GM12878 (cell line): Measurements from ENCODE around the gene SSNA1. TPM values are rescaled to one million over a fixed set of nuclear protein-coding genes. Genes with fewer than 3 reads are reported as not detected.

Experiments used
- ASH2L ChIP-seq: fragments of 300-600, 200-600 bp; sonication (generic); IDR thresholded peaks from 2 replicates; pipeline ENCODE4 v1.6.1; 2017; ENCODE audit warnings: low read depth, mild to moderate bottlenecking, borderline replicate concordance
- BCL11A ChIP-seq: IDR thresholded peaks from 2 replicates; pipeline ENCODE4 v1.6.1; 2011; ENCODE audit warnings: low read depth, low read length
- BHLHE40 ChIP-seq, 2 experiments: fragments of 450-650 bp in 1 of 2; IDR thresholded peaks; 2 replicates each; pipeline ENCODE4 v1.6.1; 2011 to 2017; ENCODE audit warnings: low read depth in 2 of 2, borderline replicate concordance in 1 of 2, improper control_type of control experiment in 1 of 2, low read length in 1 of 2, mild to moderate bottlenecking in 1 of 2
- BMI1 ChIP-seq: fragments of 450-650 bp; IDR thresholded peaks from 2 replicates; pipeline ENCODE4 v1.6.1; 2016; ENCODE audit warnings: mild to moderate bottlenecking, moderate library complexity, borderline replicate concordance
- CREB1 ChIP-seq: IDR thresholded peaks from 2 replicates; pipeline ENCODE4 v1.6.1; 2012; ENCODE audit warnings: low read depth, mild to moderate bottlenecking, inconsistent platforms
- DPF2 ChIP-seq: fragments of 450-650 bp; IDR thresholded peaks from 2 replicates; pipeline ENCODE4 v1.6.1; 2017; ENCODE audit warnings: mild to moderate bottlenecking
- EED ChIP-seq: sonication (generic); IDR thresholded peaks from 2 replicates; pipeline ENCODE4 v1.6.1; 2016; ENCODE audit warnings: antibody characterized with exemption, low read depth
- ESRRA ChIP-seq: IDR thresholded peaks from 2 replicates; pipeline ENCODE4 v1.6.1; 2012; ENCODE audit warnings: mild to moderate bottlenecking, low read length, improper control_type of control experiment
- FOXM1 ChIP-seq: IDR thresholded peaks from 2 replicates; pipeline ENCODE4 v1.6.1; 2012; ENCODE audit warnings: low read depth, mild to moderate bottlenecking, inconsistent platforms, low read length, moderate library complexity
- GABPA ChIP-seq: IDR thresholded peaks from 2 replicates; pipeline ENCODE4 v1.6.1; 2014; ENCODE audit warnings: antibody characterized with exemption, low read depth, mild to moderate bottlenecking, inconsistent platforms
- JUNB ChIP-seq: IDR thresholded peaks from 2 replicates; pipeline ENCODE4 v1.6.1; 2016; ENCODE audit warnings: antibody characterized with exemption, mild to moderate bottlenecking
- KAT2A ChIP-seq: conservative IDR thresholded peaks from 2 replicates; pipeline ENCODE4 v1.6.1; 2011; ENCODE audit warnings: low read depth, low read length; ENCODE audit not compliant: control insufficient read depth
- MAX ChIP-seq: IDR thresholded peaks from 2 replicates; pipeline ENCODE4 v1.6.1; 2012; ENCODE audit warnings: low read depth, low read length, improper control_type of control experiment
- MEF2A ChIP-seq: IDR thresholded peaks from 2 replicates; pipeline ENCODE4 v1.6.1; 2011; ENCODE audit warnings: low read depth, mild to moderate bottlenecking, low read length, moderate library complexity; ENCODE audit not compliant: insufficient read depth
- MTA2 ChIP-seq: fragments of 450-650 bp; IDR thresholded peaks from 2 replicates; pipeline ENCODE4 v1.6.1; 2016; ENCODE audit warnings: low read depth, mild to moderate bottlenecking, moderate library complexity
- NFYA ChIP-seq: IDR thresholded peaks from 2 replicates; pipeline ENCODE4 v1.6.1; 2011; ENCODE audit warnings: low read depth, mild to moderate bottlenecking, low read length, improper control_type of control experiment, borderline replicate concordance
- NR2C1 ChIP-seq: fragments of 450-650 bp; IDR thresholded peaks from 2 replicates; pipeline ENCODE4 v1.6.1; 2017; ENCODE audit warnings: antibody characterized with exemption, mild to moderate bottlenecking, moderate library complexity
- POLR2AphosphoS5 ChIP-seq: IDR thresholded peaks from 2 replicates; pipeline ENCODE4 v1.6.1; 2011; ENCODE audit warnings: mild to moderate bottlenecking, low read length, inconsistent platforms
- RAD51 ChIP-seq: fragments of 450-650 bp; IDR thresholded peaks from 2 replicates; pipeline ENCODE4 v1.6.1; 2016; ENCODE audit warnings: moderate library complexity, mild to moderate bottlenecking, inconsistent platforms
- REST ChIP-seq: IDR thresholded peaks from 2 replicates; pipeline ENCODE4 v1.6.1; 2012; ENCODE audit warnings: mild to moderate bottlenecking, low read depth, low read length
- RUNX3 ChIP-seq: IDR thresholded peaks from 2 replicates; pipeline ENCODE4 v1.6.1; 2012; ENCODE audit warnings: low read length, inconsistent platforms
- SMARCA5 ChIP-seq: fragments of 450-650 bp; IDR thresholded peaks from 2 replicates; pipeline ENCODE4 v1.6.1; 2017; ENCODE audit warnings: mild to moderate bottlenecking
- SRF ChIP-seq, 2 experiments: IDR thresholded peaks; 2 replicates each; pipeline ENCODE4 v1.6.1; 2011; ENCODE audit warnings: low read depth in 2 of 2, low read length in 2 of 2, mild to moderate bottlenecking in 1 of 2, moderate library complexity in 1 of 2
- STAT1 ChIP-seq: fragments of 450-650 bp; conservative IDR thresholded peaks from 2 replicates; pipeline ENCODE4 v1.6.1; 2014; ENCODE audit warnings: antibody characterized with exemption, mild to moderate bottlenecking
- ZSCAN29 ChIP-seq: fragments of 450-650 bp; IDR thresholded peaks from 2 replicates; pipeline ENCODE4 v1.6.1; 2017; ENCODE audit warnings: mild to moderate bottlenecking, moderate library complexity
- polyA plus RNA-seq, 11 experiments: library from polyadenylated mRNA; depleted of rRNA in 4 of 11; unstranded in 6 of 11; stranded (reverse) in 5 of 11; fragments of >200 nt; fragmentation: Nextera tagmentation in 4 of 11; fragmentation: Illumina TruSeq in 1 of 11; extraction: Ambion mirVana in 4 of 11; extraction: Trizol in 1 of 11; gene quantifications; 1 replicate in 1 of 11; 2 replicates in 10 of 11; pipeline versions ENCODE4 v1.2.1 to v1.2.3, GENCODE V29; 2011 to 2016; ENCODE audit warnings: inconsistent platforms in 2 of 11, missing spikeins in 2 of 11, low read depth in 1 of 11
- total RNA-seq, 4 experiments: library from RNA; depleted of rRNA in 3 of 4; stranded (reverse); fragments of >200 nt in 3 of 4; fragmentation: Illumina TruSeq in 1 of 4; extraction: Trizol in 1 of 4; gene quantifications; 2 replicates each; pipeline versions ENCODE4 v1.2.1 to v1.2.3, GENCODE V29; 2013 to 2021
- TF ChIP-seq, protein P1 (sequence below): fragments of 450-650 bp; IDR thresholded peaks from 2 replicates; pipeline ENCODE4 v1.6.1; 2018; ENCODE audit warnings: mild to moderate bottlenecking, low read depth, moderate library complexity; ENCODE audit not compliant: partially characterized antibody

Gene SSNA1
- total and polyA plus RNA-seq, 10 of the 15 experiments (the other 5 are each of a cell fraction or from before 2014, with no cell fraction given) = 0.63 to 139 (median 78.0) TPM

DNA sequence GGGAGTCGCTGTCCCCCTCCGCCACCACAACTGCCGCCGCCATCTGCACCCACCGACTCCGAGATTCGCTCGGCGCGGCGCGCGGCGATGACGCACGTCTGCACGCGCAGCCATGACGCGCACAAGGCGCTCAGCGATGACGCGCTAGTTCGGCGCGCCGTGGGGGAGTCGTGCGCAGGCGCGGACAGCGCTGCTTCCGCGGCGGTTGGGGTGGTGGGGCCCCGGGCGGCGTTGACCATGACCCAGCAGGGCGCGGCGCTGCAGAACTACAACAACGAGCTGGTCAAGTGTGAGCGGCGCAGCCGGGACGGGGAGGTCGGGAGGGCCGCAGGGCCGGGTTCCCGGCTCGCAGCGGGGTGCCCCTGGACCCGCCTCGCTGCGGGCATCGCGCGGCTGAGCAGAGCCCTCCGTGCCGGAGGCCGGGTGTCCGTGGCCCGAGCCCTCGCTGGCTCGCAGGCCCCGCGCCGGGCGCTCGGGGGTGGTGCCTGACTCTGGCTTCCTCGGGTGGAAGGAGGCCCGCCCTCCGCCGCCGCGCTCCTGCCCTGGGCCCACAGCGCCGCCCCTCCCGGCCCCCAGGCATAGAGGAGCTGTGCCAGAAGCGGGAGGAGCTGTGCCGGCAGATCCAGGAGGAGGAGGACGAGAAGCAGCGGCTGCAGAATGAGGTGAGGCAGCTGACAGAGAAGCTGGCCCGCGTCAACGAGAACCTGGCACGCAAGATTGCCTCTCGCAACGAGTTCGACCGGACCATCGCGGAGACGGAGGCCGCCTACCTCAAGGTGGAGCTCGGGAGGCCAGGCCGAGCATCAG lies at the start of gene SSNA1, which contains the start of gene ANAPC2 (continued):
- TF ChIP-seq, protein P1, sequence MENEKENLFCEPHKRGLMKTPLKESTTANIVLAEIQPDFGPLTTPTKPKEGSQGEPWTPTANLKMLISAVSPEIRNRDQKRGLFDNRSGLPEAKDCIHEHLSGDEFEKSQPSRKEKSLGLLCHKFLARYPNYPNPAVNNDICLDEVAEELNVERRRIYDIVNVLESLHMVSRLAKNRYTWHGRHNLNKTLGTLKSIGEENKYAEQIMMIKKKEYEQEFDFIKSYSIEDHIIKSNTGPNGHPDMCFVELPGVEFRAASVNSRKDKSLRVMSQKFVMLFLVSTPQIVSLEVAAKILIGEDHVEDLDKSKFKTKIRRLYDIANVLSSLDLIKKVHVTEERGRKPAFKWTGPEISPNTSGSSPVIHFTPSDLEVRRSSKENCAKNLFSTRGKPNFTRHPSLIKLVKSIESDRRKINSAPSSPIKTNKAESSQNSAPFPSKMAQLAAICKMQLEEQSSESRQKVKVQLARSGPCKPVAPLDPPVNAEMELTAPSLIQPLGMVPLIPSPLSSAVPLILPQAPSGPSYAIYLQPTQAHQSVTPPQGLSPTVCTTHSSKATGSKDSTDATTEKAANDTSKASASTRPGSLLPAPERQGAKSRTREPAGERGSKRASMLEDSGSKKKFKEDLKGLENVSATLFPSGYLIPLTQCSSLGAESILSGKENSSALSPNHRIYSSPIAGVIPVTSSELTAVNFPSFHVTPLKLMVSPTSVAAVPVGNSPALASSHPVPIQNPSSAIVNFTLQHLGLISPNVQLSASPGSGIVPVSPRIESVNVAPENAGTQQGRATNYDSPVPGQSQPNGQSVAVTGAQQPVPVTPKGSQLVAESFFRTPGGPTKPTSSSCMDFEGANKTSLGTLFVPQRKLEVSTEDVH = no peak
- TF ChIP-seq POLR2AphosphoS5 (peak; percentile 82; the same call in 1 of the 2 replicates), STAT1 (peak; percentile 94; the same call in 1 of the 2 replicates), ESRRA (peak; percentile 83; the same call in 1 of the 2 replicates), BMI1 (no peak), KAT2A (no peak), EED (no peak), BCL11A (no peak), MTA2 (no peak), CREB1 (peak; percentile 100), ASH2L (no peak), BHLHE40 (IDR thresholded peaks at IDR 0.05; ENCODE audit: borderline replicate concordance in 1 of 2, low read depth in 2 of 2, low read length in 1 of 2) (peak; percentile 95 to 98), MEF2A (no peak), JUNB (no peak), SMARCA5 (peak; percentile 87), ZSCAN29 (peak; percentile 74), REST (peak; percentile 26; the same call in 1 of the 2 replicates), SRF (IDR thresholded peaks at IDR 0.05; ENCODE audit: low read depth in 2 of 2, low read length in 2 of 2) (peak; percentile 90 to 98), DPF2 (peak; percentile 91), MAX (peak; percentile 94), RUNX3 (peak; percentile 31; the same call in 1 of the 2 replicates), NR2C1 (peak; percentile 66), RAD51 (no peak), GABPA (no peak), FOXM1 (no peak), NFYA (no peak)
